HG03108 (cell line): ENCODE measurements around the gene SCTR.
"Not testable (repeated sequence)": the region's sequence is repeated elsewhere in the genome, so short reads cannot be mapped to it uniquely, and the experiment has no call there.

Source experiments
- ATAC-seq: cut with Tn5 transposase; IDR thresholded peaks from one replicate; pipeline ENCODE4 v1.9.1; 2021; ENCODE audit warnings: moderate library complexity; ENCODE audit not compliant: unreplicated experiment

SCTR gene

GRCh38 chr2:119417908-119418307 is 106.4 kb downstream of the SCTR start:
- no peak for ATAC-seq

- no peak for ATAC-seq
Measured at GRCh38 chr2:119416299-119416923, 107.9 kb downstream of the SCTR start.

- ATAC-seq, result no peak
Measured at GRCh38 chr2:119415630-119416029, 108.7 kb downstream of the SCTR start.

GRCh38 chr2:119414894-119415293 is 109.4 kb downstream of the SCTR start:
- ATAC-seq, result no peak

DNA sequence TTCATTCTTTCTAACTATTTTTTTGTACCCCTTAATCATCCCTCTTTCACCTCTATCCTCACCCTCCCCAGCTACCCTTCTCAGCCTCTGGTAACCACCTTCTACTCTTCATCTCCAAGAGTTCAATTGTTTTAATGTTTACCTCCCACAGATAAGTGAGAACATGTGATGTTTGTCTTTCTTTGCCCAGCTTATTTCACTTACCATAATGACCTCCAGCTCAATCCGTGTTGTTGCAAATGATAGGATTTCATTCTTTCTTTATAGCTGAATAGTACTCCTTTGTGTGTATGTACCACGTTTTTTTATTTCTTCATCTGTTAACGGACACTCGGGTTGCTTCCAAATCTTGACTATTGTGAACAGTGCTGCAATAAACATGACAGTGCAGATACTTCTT is 114.8 kb downstream of the SCTR start:
- no peak for ATAC-seq

DNA sequence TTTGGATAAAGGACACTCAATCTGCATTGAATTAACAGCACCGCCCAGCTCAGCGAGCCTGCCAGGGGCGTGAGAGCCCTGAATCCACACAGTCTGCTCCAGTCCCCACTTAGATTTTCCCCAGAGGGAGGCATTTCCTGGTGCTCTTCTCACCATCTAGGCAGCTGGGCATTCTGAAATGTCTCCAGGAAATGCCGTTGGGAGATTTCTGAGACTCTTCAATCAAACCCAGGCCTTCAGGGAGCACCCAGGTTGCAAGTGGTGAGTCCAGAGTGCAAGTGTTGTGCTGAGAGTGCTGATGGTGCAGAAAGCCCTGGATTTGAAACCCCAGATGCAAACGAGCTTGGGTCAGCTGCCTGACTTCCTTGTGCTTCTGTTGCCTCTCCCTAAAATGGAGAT is 116.1 kb downstream of the SCTR start:
- ATAC-seq, result no peak

DNA sequence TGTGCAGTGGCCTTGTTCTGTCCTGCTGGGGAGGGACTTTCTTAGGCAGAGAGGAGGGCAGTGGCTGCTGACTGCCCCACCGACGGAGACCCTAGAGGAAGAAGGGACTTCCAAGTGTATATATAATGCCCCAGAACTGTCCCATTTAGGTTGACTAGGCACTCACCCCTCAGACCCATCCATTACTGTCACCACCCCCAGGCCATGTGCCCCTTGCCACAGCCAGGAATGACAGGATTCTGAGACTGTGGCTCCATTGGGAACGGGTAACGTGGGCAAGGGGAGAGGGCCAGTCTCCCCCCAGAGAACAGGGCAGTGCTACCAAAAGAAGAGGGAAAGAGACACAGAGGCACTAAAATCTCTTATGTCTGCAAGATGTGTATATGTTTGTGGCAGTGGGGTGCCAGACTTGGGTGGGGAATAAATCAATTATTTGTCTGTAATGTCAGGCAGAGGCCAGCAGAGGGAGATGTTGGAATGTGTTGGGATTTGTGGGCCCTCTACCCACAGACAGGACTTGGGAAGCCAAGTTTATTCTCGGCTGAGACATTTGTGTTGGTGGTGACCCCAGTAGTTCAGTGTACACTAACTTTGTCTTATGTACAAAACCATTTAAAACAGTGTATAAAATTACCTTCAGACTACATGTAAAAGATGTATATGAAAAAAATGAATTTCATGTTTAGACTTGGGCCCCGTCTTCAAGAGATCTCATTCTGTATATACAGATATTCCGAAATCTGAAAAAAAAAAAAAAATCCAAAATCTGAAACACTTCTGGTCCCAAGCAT is 116.7 kb downstream of the SCTR start:
- no peak for ATAC-seq

DNA sequence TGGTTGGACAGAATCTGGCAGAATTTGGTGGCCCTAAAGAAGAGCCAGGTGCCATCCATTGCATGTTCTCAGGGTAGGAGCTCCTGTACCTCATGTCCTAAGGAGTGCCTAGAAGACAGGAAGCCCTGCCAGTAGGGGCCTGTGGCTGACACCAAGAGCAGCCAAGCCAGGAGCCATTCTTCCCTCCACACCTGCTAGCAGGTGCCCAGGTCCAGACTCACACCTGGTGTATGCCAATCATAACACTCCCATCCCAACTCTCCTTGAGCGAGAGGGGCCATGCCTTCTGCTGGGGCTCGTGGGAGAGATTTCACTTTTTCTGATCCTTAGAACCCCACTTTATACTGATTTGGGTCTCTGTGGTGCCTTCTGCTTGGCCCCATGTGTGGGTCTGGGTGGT is 119.1 kb downstream of the SCTR start:
- ATAC-seq, result no peak

DNA sequence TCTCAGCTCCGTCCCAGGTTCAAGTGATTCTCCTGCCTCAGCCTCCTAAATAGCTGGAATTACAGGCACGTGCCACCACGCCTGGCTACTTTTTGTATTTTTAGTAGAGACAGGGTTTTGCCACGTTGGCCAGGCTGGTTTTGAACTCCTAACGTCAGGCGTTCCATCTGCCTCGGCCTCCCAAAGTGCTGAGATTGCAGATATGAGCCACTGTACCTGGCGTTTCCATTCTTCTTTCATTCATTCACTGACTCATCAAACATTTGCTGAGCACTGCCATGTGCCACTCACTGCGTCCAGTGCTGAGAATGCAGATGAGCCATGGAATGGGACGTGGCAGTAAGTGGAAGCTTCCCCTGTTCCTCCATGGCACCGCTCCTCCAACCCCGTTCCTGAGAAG is 120.7 kb downstream of the SCTR start:
- not testable (repeated sequence) for ATAC-seq

DNA sequence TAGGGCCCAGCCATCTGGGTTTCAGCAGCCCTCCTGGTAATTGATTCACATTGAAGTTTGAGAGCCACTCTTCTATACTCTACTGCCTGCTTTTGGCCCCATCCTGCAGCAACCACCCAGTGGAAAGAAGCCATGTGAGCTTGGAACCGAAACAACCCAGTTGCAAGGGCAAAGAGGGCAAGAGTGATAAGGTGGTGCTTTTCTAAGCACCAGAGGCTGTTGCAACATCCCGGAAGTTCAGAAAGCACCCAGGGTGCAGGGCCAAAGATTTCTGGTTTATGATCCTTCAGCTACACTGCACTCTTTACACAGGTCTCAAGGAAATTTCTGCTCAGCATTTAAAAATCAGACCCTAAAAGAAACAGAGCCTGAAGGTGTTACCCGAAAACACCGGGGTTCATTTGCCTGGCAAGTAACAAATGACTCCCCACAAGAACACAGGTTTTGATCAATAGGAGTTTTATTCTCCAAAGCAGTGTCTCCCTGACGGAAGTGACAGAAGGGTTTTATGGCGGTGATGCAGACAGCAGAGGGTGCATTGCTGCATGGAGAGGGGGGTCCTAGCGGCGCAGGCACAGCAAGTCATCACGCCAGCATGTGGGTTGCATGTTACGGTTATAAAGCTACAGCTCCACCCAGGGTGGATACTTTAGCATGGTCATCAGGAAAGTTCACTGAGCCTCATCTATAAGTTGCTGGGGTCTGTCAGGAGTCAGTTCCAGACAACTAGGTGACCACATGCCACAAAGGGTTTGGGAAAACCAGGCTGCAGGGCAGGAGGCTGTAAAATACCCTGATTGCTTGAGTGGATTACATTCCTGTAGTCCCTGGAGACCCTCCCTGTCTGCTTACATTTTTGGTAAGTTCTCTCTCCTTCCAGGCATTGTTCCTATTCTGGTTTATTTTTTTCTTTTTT is 121.4 kb downstream of the SCTR start:
- ATAC-seq, result no peak

DNA sequence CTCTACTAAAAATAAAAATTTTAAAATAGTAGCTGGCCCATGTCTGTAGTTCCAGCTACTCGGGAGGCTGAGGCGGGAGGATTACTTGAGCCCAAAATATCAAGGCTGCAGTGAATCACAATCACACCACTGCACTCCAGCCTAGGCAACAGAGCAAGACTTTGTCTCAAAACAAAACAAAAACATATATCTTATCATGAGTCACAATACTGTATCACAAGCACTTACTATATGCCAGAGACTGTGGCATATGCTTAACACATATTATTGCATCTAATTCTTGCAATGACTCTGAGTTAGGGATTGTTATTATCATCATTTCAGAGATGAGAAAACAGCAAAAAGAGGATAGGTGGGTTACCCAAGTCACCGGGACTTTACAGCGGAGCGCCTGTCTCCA is 122.2 kb downstream of the SCTR start:
- ATAC-seq, result no peak

GRCh38 chr2:119397196-119397595 is 127.1 kb downstream of the SCTR start:
- ATAC-seq, result no peak

- no peak for ATAC-seq
Measured at GRCh38 chr2:119393971-119394748, 130.1 kb downstream of the SCTR start.
